C4-2B (cell line): ENCODE data around the gene VPS13C.

Source experiments
- H3K27ac ChIP-seq: fragments of 450-650 bp; 2 replicates; pipeline ENCODE4 v1.5.1; 2017
- ZFX ChIP-seq: fragments of 450-650 bp; IDR thresholded peaks from 2 replicates; pipeline ENCODE4 v1.6.1; 2017
- TF ChIP-seq, protein P1 (sequence below): fragments of 450-650 bp; conservative IDR thresholded peaks from 2 replicates; pipeline ENCODE4 v1.5.1; 2017; ENCODE audit warnings: mild to moderate bottlenecking

The VPS13C gene

DNA sequence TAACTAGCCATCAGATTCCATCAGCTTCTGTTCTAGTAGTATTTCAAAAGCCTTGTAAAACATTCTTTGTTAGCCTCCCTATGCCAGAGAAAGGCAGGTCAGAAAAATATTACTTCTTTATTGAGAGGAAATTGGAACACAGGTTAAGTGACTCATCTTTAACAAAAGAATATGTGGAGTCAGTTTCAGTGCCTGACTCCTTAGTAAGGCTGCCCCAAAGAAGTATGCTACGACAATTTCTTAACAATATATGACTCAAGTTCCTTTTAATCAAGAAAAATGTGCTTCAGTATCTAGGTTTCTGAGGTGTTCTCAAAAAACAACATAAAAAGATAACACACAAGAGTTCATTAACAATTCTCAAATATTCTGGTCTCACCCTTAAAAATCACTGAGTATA lies 139.2 kb downstream of the VPS13C start:
- TF ChIP-seq, protein P1, sequence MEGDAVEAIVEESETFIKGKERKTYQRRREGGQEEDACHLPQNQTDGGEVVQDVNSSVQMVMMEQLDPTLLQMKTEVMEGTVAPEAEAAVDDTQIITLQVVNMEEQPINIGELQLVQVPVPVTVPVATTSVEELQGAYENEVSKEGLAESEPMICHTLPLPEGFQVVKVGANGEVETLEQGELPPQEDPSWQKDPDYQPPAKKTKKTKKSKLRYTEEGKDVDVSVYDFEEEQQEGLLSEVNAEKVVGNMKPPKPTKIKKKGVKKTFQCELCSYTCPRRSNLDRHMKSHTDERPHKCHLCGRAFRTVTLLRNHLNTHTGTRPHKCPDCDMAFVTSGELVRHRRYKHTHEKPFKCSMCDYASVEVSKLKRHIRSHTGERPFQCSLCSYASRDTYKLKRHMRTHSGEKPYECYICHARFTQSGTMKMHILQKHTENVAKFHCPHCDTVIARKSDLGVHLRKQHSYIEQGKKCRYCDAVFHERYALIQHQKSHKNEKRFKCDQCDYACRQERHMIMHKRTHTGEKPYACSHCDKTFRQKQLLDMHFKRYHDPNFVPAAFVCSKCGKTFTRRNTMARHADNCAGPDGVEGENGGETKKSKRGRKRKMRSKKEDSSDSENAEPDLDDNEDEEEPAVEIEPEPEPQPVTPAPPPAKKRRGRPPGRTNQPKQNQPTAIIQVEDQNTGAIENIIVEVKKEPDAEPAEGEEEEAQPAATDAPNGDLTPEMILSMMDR, result no peak
- no peak for TF ChIP-seq ZFX
- no peak overlapping the region for H3K27ac ChIP-seq

DNA sequence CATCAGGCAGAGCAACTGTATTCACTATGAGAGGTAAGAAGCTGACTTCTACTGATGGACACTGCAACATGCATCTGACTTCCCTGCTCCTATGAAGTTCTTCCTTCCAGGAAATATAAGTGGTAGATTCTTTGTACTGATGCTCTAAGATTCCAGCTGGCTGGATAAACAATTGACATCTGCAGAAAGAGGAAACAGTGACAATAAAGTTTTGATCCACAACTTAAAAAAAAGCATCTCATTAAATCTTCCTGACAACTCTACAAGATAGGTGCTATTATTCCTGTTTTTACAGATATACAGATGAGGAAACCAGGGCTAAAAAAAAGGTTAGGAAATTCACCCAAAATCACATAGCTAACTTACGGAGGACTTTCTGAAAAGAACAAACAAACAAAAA lies 142.8 kb downstream of the VPS13C start:
- TF ChIP-seq, protein P1, result no peak
- no peak for TF ChIP-seq ZFX
- H3K27ac ChIP-seq, result no peak overlapping the region

DNA sequence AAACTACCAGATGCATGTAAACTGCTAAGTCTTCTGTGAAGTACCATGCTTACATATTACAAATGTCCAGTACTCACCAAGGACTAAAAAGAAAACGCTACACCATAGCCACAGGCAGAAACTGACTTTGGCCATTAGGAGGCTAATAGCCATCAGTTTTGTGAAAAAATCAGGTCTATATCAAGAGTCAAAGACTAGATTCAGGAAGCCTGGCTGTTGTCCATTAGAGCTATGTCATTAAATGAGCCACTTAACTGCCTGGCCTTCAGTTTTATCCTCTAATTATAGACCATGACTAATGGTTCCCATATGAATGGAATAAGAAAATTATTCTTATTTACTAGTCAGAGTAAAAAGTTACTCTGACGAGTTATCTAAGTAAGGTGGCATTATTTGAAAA lies 144.1 kb downstream of the VPS13C start:
- TF ChIP-seq, protein P1, result no peak
- TF ChIP-seq ZFX, result no peak
- no peak overlapping the region for H3K27ac ChIP-seq

DNA sequence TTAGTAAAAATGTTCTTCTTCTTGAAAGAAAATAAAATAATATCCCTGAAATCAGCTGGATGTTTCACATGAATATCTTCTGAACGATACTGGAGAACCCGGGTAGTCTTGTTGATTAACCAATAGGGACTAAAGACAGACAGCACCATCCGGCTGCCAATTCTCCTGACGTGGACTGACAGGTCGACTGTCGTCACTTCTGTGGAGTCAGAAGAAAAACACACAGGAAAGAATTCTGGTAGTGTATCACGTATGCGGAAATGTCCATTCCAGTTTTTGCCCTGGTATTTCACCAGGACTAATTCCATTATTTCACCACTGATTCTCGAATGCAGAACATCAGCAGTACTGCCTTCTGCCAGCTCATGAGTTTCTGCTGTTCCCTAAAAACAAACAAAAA lies 144.6 kb downstream of the VPS13C start:
- no peak overlapping the region for H3K27ac ChIP-seq
- no peak for TF ChIP-seq ZFX

DNA sequence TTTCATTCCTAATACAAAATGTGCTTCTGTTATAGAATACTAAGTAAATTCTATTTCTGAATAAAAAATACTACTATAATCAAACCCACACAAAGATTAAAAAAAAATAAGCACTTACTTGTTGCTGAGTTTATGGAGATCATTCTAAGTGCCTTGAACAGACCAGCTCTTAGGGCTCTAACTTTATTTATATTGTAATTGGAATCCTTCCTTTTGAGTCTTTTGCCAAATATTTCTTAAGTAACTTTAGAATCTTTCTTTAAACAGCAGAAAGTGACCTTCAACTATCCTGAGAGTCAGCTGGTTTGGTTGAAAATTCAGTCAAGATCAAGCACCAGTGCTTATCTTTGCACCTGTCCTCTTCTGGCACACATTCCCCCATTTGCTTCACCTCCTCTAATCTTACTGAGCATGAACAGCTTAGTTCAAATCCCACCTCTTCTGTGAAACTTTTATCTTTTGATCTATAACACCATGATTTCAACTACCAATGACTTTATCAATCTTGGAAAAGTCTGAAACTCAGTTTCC lies 149.3 kb downstream of the VPS13C start:
- no peak overlapping the region for H3K27ac ChIP-seq
- TF ChIP-seq ZFX, result no peak
- TF ChIP-seq, protein P1, result no peak

DNA sequence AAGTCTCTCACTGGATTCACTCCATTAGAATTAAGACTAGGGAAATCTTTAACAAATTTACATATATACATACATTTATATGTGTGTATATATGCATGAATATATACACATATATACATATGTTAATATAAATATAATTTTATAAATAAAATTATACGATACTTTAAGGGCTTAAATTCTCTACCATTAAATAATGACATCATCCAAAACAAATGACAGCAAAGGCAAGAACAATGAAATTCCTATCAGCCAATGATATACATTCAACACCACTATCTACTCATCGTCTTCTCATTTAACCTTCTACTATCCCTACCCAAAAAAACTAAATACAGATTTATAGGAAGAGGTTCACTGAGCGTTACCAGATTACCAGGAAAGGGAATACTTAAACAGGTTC lies 152.0 kb downstream of the VPS13C start:
- H3K27ac ChIP-seq, result no peak overlapping the region
- TF ChIP-seq, protein P1, result no peak
- no peak for TF ChIP-seq ZFX

DNA sequence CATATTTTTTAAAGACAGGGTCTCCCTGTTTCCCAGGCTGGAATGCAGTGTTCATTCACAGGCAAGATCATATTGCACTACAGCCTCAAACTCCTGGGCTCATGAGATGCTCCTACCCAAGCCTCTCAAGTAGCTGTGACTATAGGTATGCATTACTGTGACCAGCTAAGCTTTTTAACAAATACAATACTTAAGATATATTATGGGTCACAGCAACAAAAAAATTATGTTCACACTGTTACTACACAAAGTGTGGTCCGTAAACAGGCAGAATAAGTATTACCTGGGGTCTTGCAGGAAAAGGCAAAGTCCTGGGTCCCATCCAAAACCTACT lies 152.5 kb downstream of the VPS13C start:
- no peak overlapping the region for H3K27ac ChIP-seq
- TF ChIP-seq, protein P1, result no peak
- TF ChIP-seq ZFX, result no peak

DNA sequence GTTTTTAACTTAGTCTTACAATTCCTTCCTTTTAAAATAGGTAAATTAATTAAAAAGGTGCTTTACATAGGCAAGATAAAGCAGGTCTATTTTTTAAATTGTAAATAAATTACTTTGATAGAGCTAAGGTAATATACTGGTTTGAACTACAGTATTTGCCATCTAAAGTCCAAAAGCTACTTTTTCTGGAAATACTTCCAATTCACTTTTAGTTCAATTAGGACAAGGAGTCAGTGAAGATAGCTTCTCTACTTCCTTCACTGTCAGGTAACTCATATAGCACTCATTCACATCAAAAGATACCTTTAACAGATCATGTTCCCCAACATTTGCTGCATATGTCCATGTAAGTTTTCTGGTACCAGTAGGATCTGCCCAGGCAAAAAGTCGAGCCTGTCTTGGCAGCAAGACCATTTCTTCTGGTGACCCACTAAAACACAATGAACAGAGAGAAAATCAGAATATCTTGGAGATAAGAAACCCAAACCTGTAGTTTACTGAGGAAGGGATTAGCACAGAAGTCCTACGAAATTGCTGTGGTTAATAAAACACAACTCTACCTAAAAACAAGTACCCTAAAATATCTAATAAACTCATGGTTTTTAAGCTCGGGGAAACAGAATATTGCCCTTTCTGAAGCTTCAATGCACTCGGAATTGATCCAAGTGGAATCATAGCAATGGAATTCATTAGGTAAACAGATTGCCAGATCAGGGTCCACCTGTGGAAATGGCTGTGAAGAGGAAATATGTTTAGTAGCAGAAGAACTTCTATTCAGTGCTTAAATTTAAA lies 153.1 kb downstream of the VPS13C start:
- H3K27ac ChIP-seq, result no peak overlapping the region

More for the DNA sequence above, 153.1 kb downstream of the VPS13C start:
- TF ChIP-seq ZFX, result no peak
- TF ChIP-seq, protein P1, result no peak
